H1 (cell line): ENCODE measurements around the gene POLR2C. TPM values are rescaled to one million over a fixed set of nuclear protein-coding genes. Genes with fewer than 3 reads are reported as not detected.

Source experiments
- BRCA1 ChIP-seq: IDR thresholded peaks from 2 replicates; pipeline ENCODE4 v1.6.1; 2012; ENCODE audit warnings: low read depth, low read length, improper control_type of control experiment
- CREB1 ChIP-seq: IDR thresholded peaks from 2 replicates; pipeline ENCODE4 v1.6.1; 2012; ENCODE audit warnings: inconsistent platforms
- EP300 ChIP-seq, 2 experiments: IDR thresholded peaks; 1 replicate in 1 of 2; 2 replicates in 1 of 2; pipeline ENCODE4 v1.6.1; 2011 to 2012; ENCODE audit warnings: low read depth in 2 of 2, low read length in 2 of 2, mild to moderate bottlenecking in 2 of 2, borderline replicate concordance in 1 of 2, inconsistent platforms in 1 of 2, moderate library complexity in 1 of 2
- EZH2 ChIP-seq: fragments of 200-600 bp; sonication (generic); IDR thresholded peaks from 2 replicates; pipeline ENCODE4 v1.7.1; 2012; ENCODE audit warnings: low read depth, mild to moderate bottlenecking, moderate library complexity, low read length, inconsistent platforms; ENCODE audit not compliant: severe bottlenecking
- GTF2F1 ChIP-seq: IDR thresholded peaks from 2 replicates; pipeline ENCODE4 v1.6.1; 2012; ENCODE audit warnings: low read depth, low read length, improper control_type of control experiment, borderline replicate concordance
- RAD21 ChIP-seq, 2 experiments: IDR thresholded peaks in 1 of 2; conservative IDR thresholded peaks in 1 of 2; 2 replicates each; pipeline ENCODE4 v1.6.1; 2011; ENCODE audit warnings: low read depth in 2 of 2, low read length in 2 of 2, improper control_type of control experiment in 1 of 2, inconsistent platforms in 1 of 2, mild to moderate bottlenecking in 1 of 2, moderate library complexity in 1 of 2
- RXRA ChIP-seq: IDR thresholded peaks from 2 replicates; pipeline ENCODE4 v1.6.1; 2011; ENCODE audit warnings: low read depth, mild to moderate bottlenecking, low read length, moderate library complexity; ENCODE audit not compliant: insufficient read depth
- SIX5 ChIP-seq: IDR thresholded peaks from 2 replicates; pipeline ENCODE4 v1.6.1; 2011; ENCODE audit warnings: mild to moderate bottlenecking, low read depth, low read length
- SRF ChIP-seq: IDR thresholded peaks from 2 replicates; pipeline ENCODE4 v1.6.1; 2011; ENCODE audit warnings: mild to moderate bottlenecking, low read depth, low read length, moderate library complexity
- SUZ12 ChIP-seq: fragments of 200-600 bp; sonication (generic); IDR thresholded peaks from 2 replicates; pipeline ENCODE4 v1.6.1; 2012; ENCODE audit warnings: mild to moderate bottlenecking, inconsistent platforms, low read length, moderate library complexity, mixed read lengths
- TAF7 ChIP-seq: optimal IDR thresholded peaks from 2 replicates; pipeline ENCODE3; 2011; ENCODE audit warnings: low read depth, mild to moderate bottlenecking, inconsistent platforms, low read length, moderate library complexity, borderline replicate concordance
- polyA plus RNA-seq, 7 experiments: library from polyadenylated mRNA; depleted of rRNA in 3 of 7; stranded (reverse) in 5 of 7; unstranded in 2 of 7; fragments of >200 nt in 5 of 7; fragments of 200-250 nt in 2 of 7; gene quantifications; 1 replicate in 5 of 7; 2 replicates in 1 of 7; 4 replicates in 1 of 7; pipeline versions ENCODE4 v1.2.1 to v1.2.3, GENCODE V29; 2011 to 2013; ENCODE audit warnings: missing spikeins in 2 of 7, mixed read lengths in 2 of 7
- total RNA-seq: library from RNA; stranded (reverse); fragmentation: NEBNext Ultra II Directional; extraction: Animal tissue kit (Norgen Biotek cat#: 25700); gene quantifications from 2 replicates; pipeline ENCODE4 v1.2.1, GENCODE V29; 2021

POLR2C gene
- total and polyA plus RNA-seq, 2 of the 8 experiments (the other 6 are each of a cell fraction or from before 2014, with no cell fraction given): 72.5 to 132 TPM

DNA sequence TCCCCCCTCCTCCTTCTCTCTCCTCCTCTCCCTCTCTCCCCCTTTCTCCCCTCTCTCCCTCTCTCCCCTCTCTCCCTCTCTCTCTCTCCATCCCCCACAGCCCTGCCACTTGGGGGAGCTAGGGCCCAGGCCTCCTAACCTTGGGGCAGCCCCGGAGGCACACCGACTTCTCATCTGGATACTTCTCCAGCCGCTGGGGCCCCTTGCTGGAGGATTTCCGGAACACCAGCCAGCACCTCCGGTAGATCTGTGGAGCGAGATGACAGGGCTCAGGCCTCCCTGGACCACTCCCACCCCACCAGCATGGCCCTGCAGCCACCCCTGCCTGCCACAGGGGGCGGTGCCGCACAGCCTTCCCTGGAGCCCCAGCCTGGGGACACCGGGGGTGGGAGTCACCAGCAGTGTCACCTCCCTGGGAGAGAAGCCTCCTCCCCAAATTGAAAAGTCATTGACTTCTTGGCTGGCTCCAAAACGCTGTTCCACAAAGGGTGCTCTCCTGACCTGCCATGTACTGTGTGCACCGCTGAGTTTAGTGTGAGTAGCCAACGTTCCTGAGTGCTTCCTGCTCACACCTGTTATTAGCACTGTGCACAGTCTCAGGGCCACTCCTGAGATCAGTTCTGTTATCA lies 13.3 kb downstream of the POLR2C start (continued):
- TF ChIP-seq SIX5 (no peak), RAD21 (IDR thresholded peaks at IDR 0.05 in 1 of 2, conservative IDR thresholded peaks at IDR 0.05 in 1 of 2; ENCODE audit: low read depth in 2 of 2, low read length in 2 of 2) (peak; percentile 65 to 68), BRCA1 (no peak), EP300 (IDR thresholded peaks at IDR 0.05; ENCODE audit: borderline replicate concordance in 1 of 2, low read depth in 2 of 2, low read length in 2 of 2) (peak in 1 of 2 experiments; percentile 25; a peak in 1 of 3 replicates), EZH2 (no peak), GTF2F1 (no peak), SRF (no peak), SUZ12 (no peak), CREB1 (peak; percentile 33; the same call in 1 of the 2 replicates), TAF7 (peak; percentile 38), RXRA (0 out of 2 replicates have a peak, but pooled peaks have one; percentile 3)
